GM19328 (cell line): ENCODE measurements around the gene ALG9.

Source experiments
- ATAC-seq: cut with Tn5 transposase; IDR thresholded peaks from one replicate; pipeline ENCODE4 v1.9.1; 2021; ENCODE audit warnings: mild to moderate bottlenecking, moderate library complexity; ENCODE audit not compliant: unreplicated experiment

The ALG9 gene

GRCh38 chr11:111836721-111837120 is 34.7 kb downstream of the ALG9 start:
- ATAC-seq: no peak

- no peak for ATAC-seq
Measured at GRCh38 chr11:111836162-111836561, 35.2 kb downstream of the ALG9 start.

DNA sequence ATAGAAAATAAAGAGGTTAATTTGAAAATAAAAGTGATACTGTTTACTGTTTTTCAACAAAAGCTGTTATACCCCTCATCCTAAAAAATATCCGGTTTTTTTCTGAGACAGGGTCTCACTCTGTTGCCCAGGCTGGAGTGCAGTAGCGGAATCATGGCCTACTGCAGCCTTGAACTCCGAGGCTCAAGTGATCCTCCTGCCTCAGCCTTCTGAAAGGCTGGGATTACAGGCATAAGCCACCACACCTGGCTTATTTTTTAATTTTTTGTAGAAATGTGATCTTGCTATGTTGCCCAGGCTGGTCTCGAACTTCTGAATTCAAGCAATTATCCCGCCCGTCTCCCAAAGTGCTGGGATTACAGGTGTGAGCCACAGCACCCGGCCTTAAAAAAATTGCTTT is 35.7 kb downstream of the ALG9 start:
- no peak for ATAC-seq

DNA sequence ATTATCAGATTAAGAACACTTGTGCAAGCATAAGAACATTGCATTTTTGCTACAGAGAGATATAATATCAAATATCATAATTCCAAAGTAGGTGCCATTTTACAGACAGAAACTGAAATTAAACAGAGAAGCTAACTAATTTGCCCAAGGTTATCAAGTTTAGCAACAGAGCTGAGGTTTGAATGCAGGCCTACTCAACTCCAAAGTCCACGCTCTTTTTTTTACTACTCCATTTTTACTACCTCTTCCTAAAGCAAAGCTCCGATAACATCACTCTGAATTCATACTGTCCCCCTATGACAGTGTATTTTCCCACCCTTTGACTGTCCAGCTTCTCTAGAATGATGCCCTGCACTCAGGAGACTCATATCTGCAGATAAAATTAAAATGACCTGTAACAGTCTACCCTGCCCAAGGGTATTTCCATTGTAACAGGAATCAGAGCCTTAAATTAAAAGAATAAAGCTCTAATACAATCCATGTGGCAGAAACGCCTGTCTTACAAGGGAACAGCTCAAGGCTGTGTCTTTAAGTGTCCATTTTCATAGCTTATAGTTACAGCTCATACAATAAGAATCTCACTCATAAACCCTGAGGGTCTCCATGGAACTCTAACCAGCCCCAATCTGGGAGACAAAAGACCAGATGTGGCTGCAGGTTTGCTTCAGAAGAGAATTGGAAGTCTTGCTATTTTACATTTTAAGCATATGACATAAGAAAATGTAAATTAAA is 36.8 kb downstream of the ALG9 start:
- no peak for ATAC-seq

DNA sequence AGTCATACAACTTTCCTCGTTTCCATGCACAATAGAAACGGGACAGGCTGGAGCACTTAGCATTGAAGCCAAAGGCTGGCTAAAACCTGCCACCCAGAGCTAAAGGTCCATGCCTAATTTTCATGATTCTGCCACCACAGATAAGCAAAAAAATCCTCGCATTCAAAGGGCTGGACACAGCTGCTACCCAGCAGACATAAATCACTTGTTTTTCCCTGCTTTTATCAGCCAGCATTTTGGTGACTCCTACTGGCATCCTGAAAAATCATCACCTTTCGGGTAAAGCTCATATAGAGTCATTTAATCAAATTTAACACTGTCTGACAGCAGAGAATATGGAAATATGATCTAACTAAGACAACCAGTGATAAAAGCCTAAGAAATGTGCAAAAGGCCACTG is 37.9 kb downstream of the ALG9 start:
- no peak for ATAC-seq

GRCh38 chr11:111829185-111829968 is 42.0 kb downstream of the ALG9 start:
- no peak for ATAC-seq

- ATAC-seq: no peak
Measured at GRCh38 chr11:111826322-111826950, 44.9 kb downstream of the ALG9 start.

- no peak for ATAC-seq
Measured at GRCh38 chr11:111823629-111824028, 47.8 kb downstream of the ALG9 start.

DNA sequence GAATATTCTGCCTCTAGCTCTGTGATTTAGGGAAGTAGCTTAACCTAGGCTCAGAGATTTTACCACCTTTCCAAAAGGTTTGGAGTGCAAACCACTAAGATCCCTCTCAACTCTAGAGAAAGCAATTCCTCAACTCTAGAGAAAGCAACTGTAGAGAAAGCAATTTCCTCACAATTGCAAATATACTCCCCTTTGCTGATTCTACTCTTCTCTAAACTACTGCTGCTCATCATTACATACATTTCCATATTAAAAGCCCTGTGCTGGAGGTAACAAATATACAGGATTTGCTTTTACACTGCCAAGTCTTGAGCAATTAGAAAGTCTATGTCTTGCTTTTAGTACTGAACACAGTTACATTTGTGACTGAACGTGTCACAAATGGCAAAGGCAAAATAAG is 48.2 kb downstream of the ALG9 start:
- ATAC-seq: no peak

GRCh38 chr11:111819829-111820237 is 51.5 kb downstream of the ALG9 start:
- no peak for ATAC-seq

GRCh38 chr11:111819161-111819828 is 52.1 kb downstream of the ALG9 start:
- ATAC-seq: no peak

- ATAC-seq: no peak
Measured at GRCh38 chr11:111815489-111815888, 55.9 kb downstream of the ALG9 start.

DNA sequence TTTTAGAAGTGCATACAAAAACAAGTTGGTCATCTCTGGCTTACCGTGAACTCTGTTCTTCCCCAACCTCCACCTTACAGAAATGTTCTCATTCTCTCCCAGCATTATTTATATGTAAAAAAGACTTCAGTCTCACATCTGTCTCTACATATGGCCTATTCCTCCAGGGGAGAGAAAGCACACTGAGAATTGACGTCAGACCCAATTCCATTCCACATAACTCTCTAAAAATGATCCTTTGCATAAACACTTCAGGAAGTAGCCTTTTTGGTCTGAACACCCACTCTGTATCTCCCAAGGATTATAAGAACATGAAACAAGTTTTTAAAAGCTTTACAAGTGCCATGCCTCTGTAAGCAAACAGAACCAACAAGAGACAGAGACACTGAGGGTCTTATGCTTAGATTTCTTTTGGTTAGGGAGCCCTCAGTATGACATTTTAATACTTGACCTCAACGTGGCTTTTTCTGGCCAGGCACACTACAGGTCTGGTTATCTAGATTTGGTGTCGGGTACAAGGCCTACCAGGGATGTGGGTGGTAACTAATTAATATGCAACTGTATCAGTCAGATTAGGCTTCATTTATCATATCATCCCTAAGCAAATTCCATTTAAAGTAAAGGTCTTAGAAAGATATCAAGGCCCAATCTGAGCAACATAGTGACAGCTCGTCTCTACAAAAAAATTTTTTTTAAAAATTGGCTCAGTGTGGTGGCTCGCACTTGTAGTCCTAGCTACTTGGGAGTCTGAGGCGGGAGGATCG is 56.6 kb downstream of the ALG9 start:
- no peak for ATAC-seq

GRCh38 chr11:111814106-111814505 is 57.3 kb downstream of the ALG9 start:
- no peak for ATAC-seq

- no peak for ATAC-seq
Measured at GRCh38 chr11:111812211-111812610, 59.2 kb downstream of the ALG9 start.

- no peak for ATAC-seq
Measured at GRCh38 chr11:111811445-111811844, 59.9 kb downstream of the ALG9 start.

DNA sequence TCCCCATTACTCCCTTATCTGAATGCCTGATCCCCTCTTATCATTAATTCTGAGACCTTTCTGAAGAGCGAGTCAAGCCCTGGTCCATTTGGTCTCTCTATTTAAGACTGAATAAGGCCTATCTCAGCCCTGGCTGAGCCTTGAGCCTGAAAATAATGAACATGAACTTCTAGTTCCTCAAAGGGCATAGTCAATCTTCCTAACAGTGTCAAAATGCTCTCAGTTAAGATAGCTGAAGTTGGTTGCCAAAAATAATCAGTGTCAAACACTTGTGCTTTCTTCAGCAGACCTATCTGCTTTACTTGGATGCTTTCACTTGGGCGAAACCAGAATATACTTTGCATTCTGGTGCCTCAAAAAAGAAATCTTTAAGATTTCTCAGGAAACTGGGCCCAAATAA is 62.5 kb downstream of the ALG9 start:
- ATAC-seq: no peak

GRCh38 chr11:111808063-111808588 is 63.3 kb downstream of the ALG9 start:
- no peak for ATAC-seq

GRCh38 chr11:111807076-111807475 is 64.3 kb downstream of the ALG9 start:
- no peak for ATAC-seq

GRCh38 chr11:111801135-111801534 is 70.2 kb downstream of the ALG9 start:
- ATAC-seq: no peak
